Measurements from ENCODE around the gene SMG6. TPM values are rescaled to one million over a fixed set of nuclear protein-coding genes. Genes with fewer than 3 reads are reported as not detected.

SMG6 gene
- 10 to 100 TPM; 12.5 to 22.1 TPM for total RNA-seq

DNA sequence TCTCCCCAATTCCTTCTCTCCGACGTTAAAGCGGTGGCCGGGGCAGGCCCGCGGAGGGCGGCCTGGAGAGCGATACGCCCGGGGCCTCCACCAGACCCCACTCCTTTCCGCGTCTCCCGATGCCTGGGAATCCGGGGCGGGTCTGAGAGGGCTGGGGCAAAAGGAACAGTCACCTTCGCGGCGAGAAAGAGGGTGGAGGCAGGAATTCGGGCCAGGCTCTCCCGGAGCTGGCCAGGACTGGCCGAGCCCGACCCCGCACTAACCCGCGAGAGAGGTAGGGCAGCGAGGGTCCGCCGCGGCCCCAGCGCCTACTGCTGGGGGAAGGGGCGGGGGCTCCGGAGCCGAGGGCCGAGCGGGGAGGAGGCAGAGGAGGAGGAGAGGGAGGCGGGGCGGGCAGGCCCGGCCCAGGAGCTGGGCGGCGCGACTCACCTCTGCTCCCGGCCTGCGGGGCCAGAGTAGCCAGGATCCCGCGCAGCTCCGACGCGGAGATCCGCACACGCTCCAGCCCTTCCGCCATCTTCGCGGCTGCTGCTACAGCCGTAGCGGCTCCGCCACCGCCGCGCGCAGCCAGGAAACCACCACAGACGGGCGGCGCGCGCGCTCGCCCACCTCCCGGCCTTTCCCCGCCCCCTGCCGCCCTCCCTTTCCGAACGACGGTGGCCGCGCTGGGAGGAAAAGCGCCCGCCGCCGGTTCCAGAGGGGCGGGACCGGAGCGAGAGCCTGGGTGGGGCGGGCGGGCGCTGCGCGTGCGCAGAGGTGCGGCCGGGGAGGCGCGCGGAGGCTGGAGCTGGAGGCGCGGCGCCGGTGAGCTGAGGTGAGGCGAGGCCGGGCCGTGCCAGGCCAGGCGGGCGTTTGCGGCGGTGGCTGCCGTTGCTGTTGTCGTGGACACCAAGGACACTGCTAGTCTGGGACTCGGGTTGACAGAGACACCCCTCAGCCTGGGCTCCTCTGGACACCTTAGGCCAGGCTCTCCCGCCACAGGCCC is at the start of gene SMG6, which contains the start of gene SRR:
Gene SMG6, minus strand, starts transcription at position 582 of the 985 bp plus-strand sequence. Its CDS starts 65 bp downstream, at position 517.
Gene SRR, plus strand, starts transcription at position 747 of the 985 bp plus-strand sequence. CDS start 11,611 bp downstream, outside the sequence.
- intact Hi-C loops (cut with DNase I) = no loop called here
- Histone ChIP-seq H3K4me1 (peaks cover 21% of the 10 kb centered on the region), H3K4me3 (peak within 1 kb of the TSS; percentile 80 to 83), H3K27me3 (no peaks in the 10 kb centered on the region), H3K36me3 (replicated peaks in 1 of 2; ENCODE audit: insufficient read depth in 1 of 2, low read depth in 2 of 2) (no peaks in the 10 kb centered on the region), H3K27ac (peak within 1 kb of the TSS; percentile 80 to 92 (median 87)), H3K9me3 (no peaks in the 10 kb centered on the region)
- peak; percentile 92 to 94 (median 93) for DNase-seq
- WGBS, 2 donors = 0% methylated on average over 3 to 90 of the region's 108 CpGs
- ATAC-seq = peak; percentile 94
- peak; percentile 31 to 82 (median 80) for TF ChIP-seq POLR2A (IDR thresholded peaks at IDR 0.05)
- peak in 1 of 7 experiments; percentile 1 for TF ChIP-seq CTCF (IDR thresholded peaks at IDR 0.05)

DNA sequence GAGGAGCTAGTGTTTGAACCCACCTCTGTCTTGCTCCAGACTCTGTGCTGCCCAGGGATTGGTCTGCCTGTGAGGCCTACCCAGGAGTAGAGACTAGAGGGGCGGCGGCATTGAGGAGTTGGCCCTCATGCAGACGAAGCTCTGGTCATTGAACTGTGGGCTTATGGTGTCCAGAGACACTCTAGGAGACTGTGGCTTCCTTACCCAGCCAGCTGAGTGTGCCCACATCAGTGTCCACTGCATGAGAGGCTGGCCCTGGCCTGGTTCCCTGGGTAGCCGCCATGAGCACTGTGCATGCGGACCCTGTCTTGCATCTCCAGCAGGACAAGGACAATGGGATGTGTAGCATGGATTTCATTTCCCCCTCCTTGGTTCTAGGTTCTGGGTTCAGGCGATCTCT is 47.7 kb upstream of the SMG6 start:
- no peak for ATAC-seq
- Histone ChIP-seq H3K27me3 (no peaks in the 10 kb centered on the region), H3K9me3 (no peaks in the 10 kb centered on the region), H3K4me1 (peaks cover 14% of the 10 kb centered on the region), H3K36me3 (replicated peaks in 1 of 2; ENCODE audit: insufficient read depth in 1 of 2, low read depth in 2 of 2) (no peaks in the 10 kb centered on the region), H3K27ac (no peak overlapping the region), H3K4me3 (no peak overlapping the region)
- WGBS, 2 donors = 94 to 100% methylated on average over 3 to 6 of the region's 6 CpGs
- DNase-seq = no peak
- TF ChIP-seq POLR2A (IDR thresholded peaks at IDR 0.05) (no peak), CTCF (IDR thresholded peaks at IDR 0.05) (no peak)
- intact Hi-C loops (cut with DNase I) = no loop called here

DNA sequence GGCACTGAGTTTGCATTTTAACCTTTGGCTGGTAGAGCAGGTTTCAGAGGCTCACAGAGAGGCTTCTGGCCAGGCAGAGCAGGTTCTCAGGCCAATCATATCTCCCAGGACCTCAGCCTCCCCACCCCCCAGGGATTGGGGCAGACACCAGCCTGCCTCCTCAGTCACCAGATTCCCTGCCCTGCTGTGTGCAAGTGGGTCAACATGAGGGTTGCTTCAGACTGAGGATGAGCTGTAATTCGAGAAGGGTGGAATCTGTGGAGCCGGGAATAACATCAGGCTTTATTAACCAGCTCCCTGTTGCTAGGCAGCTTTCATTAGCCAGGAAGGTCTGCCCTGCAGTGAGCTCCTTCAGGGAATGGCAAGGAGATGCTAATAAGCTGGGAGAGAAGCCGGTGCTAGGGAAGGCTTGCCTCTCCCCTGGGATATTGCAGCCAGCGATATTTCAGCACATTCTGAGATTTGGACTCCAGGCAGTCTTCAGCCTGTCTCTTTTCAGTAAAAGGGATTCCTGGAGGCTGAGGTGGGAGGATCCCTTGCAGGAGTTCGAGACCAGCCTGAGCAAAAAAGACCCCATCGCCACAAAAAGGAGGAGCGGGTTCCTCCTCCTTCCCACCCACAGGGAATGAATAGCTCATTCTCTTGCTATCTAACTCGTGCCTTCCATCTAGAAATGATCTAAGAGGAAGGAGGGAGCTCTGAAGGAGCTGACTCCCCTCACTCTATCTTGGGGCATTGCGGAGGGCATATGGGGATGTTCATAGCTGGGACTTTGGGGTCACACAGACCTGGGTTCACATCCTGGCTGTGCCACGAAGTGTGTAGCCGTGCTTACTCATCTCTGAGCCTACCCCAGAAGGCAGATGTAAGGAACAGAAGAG is 44.5 kb upstream of the SMG6 start:
- H3K27ac ChIP-seq = peak overlapping the region in 2 of 4 donors; percentile 40 to 46
- 65 to 72% methylated on average over 8 to 11 of the region's 11 CpGs for WGBS, 2 donors
- peak; percentile 68 for ATAC-seq
- intact Hi-C loops (cut with DNase I) = no loop called here
- no peaks in the 10 kb centered on the region for H3K9me3 ChIP-seq
- no peaks in the 10 kb centered on the region for H3K27me3 ChIP-seq
- no peak overlapping the region for H3K4me3 ChIP-seq
- peak in 3 of 4 donors; percentile 62 to 67 (median 65) for DNase-seq
- TF ChIP-seq CTCF (IDR thresholded peaks at IDR 0.05) (no peak), POLR2A (IDR thresholded peaks at IDR 0.05) (no peak)
- H3K4me1 ChIP-seq = peaks cover 12% of the 10 kb centered on the region
- H3K36me3 ChIP-seq (replicated peaks in 1 of 2; ENCODE audit: insufficient read depth in 1 of 2, low read depth in 2 of 2) = peaks cover 0 to 3% of the 10 kb centered on the region in 2 donors

GRCh38 chr17:2346475-2346874 is 42.9 kb upstream of the SMG6 start:
- no peak for DNase-seq
- no peak for ATAC-seq
- 97 to 100% methylated on average over 5 to 8 of the region's 8 CpGs for WGBS, 2 donors
- TF ChIP-seq CTCF (IDR thresholded peaks at IDR 0.05) (no peak), POLR2A (IDR thresholded peaks at IDR 0.05) (no peak)
- Histone ChIP-seq H3K27ac (no peak overlapping the region), H3K4me1 (peaks cover 10% of the 10 kb centered on the region), H3K27me3 (no peaks in the 10 kb centered on the region), H3K4me3 (no peak overlapping the region), H3K9me3 (no peaks in the 10 kb centered on the region), H3K36me3 (replicated peaks in 1 of 2; ENCODE audit: insufficient read depth in 1 of 2, low read depth in 2 of 2) (peaks cover 0 to 5% of the 10 kb centered on the region in 2 donors)
- intact Hi-C loops (cut with DNase I) = no loop called here
